Measurements from ENCODE around the gene COL13A1.

The COL13A1 gene

GRCh38 chr10:69914398-69915214 is 112.9 kb downstream of the COL13A1 start:
- Mint-ChIP-seq H3K36me3 (ENCODE audit: insufficient read depth) (no peaks in the 10 kb centered on the region), H3K9me3 (no peaks in the 10 kb centered on the region), H3K4me3 (no peak overlapping the region), H3K27ac (no peak overlapping the region), H3K4me1 (ENCODE audit: low read depth in 2 of 2) (no peaks in the 10 kb centered on the region), H3K27me3 (peaks cover 34 to 71% of the 10 kb centered on the region in 2 donors)
- DNase-seq, result peak; percentile 34 to 51 (median 36)
- ATAC-seq (replicated peaks), result peak; percentile 68

DNA sequence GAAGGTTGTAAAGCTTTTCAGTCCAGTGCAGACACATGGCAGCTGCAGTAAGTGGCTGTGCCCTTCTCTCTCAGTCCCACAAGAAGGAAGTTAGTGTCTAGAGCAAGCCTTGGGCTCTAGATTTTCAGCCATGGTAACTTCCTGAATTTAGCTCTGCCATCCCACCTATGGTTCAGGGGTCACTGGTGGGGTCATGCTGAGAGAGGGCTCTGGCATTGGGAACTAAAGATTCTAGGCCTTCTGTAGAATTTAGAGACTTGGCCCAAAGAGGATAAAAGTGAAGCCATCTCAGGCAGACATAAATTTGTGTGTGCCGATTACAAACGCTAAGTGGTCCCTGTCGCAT is 113.5 kb downstream of the COL13A1 start:
- DNase-seq (no peak), ATAC-seq (replicated peaks) (no peak)
- Mint-ChIP-seq H3K27ac (no peak overlapping the region), H3K27me3 (peaks cover 39 to 74% of the 10 kb centered on the region in 2 donors), H3K4me3 (no peak overlapping the region), H3K36me3 (ENCODE audit: insufficient read depth) (no peaks in the 10 kb centered on the region), H3K9me3 (no peaks in the 10 kb centered on the region), H3K4me1 (ENCODE audit: low read depth in 2 of 2) (no peaks in the 10 kb centered on the region)

DNA sequence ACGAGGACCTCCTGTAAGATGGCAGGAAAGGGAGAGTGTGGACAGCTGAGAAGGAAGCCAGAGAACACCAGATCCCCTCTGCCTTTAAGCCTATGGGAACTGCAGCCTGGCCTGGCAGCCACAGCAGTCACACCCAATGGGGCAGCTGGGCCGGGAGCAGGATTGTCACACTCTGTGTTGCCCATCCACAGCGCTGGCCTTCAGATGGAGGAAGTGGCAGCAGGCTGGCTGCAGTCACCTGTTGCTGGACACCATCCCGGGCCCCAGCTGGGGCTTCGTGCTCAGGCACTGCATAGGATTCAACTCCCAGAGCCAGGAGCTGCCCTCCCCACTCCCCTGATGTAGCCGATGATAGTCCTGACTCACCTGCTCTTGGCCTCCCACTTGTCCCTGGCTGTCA is 114.4 kb downstream of the COL13A1 start:
- H3K4me1 Mint-ChIP-seq (ENCODE audit: low read depth in 2 of 2), result no peaks in the 10 kb centered on the region
- H3K27ac Mint-ChIP-seq, result no peak overlapping the region
- peaks cover 44 to 84% of the 10 kb centered on the region in 2 donors for H3K27me3 Mint-ChIP-seq
- no peak overlapping the region for H3K4me3 Mint-ChIP-seq
- H3K9me3 Mint-ChIP-seq, result no peaks in the 10 kb centered on the region
- DNase-seq (no peak), ATAC-seq (replicated peaks) (no peak)
- no peaks in the 10 kb centered on the region for H3K36me3 Mint-ChIP-seq (ENCODE audit: insufficient read depth)

DNA sequence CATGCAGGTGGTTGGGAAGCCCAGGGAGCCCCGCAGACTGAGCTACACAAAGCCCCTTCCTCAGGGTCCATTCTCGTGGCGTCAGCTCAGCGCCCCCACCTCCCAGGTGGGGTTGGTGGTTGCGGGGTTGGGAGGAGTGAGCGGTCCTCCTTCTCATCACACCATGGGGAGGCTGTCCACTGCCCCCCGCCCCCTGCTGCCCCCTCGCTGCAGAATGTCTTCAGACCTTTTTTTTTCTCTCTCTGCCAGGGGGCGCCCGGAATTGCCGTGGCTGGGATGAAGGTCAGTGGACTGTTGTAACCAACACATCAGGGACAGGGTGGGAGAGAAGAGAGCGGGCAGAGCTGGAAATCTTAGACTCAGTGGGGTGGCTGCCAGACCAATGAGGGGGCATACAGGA is 116.3 kb downstream of the COL13A1 start:
- DNase-seq (no peak), ATAC-seq (replicated peaks) (no peak)
- Mint-ChIP-seq H3K4me3 (no peak overlapping the region), H3K4me1 (ENCODE audit: low read depth in 2 of 2) (no peaks in the 10 kb centered on the region), H3K9me3 (no peaks in the 10 kb centered on the region), H3K27me3 (peaks cover 48 to 83% of the 10 kb centered on the region in 2 donors), H3K27ac (no peak overlapping the region), H3K36me3 (ENCODE audit: insufficient read depth) (no peaks in the 10 kb centered on the region)

- H3K4me1 Mint-ChIP-seq (ENCODE audit: low read depth in 2 of 2), result no peaks in the 10 kb centered on the region
- no peak for DNase-seq
- no peaks in the 10 kb centered on the region for H3K9me3 Mint-ChIP-seq
- H3K36me3 Mint-ChIP-seq (ENCODE audit: insufficient read depth), result no peaks in the 10 kb centered on the region
- peaks cover 45 to 89% of the 10 kb centered on the region in 2 donors for H3K27me3 Mint-ChIP-seq
- H3K4me3 Mint-ChIP-seq, result no peak overlapping the region
- no peak for ATAC-seq (replicated peaks)
- no peak overlapping the region for H3K27ac Mint-ChIP-seq
Measured at GRCh38 chr10:69919250-69919649, 117.5 kb downstream of the COL13A1 start.

DNA sequence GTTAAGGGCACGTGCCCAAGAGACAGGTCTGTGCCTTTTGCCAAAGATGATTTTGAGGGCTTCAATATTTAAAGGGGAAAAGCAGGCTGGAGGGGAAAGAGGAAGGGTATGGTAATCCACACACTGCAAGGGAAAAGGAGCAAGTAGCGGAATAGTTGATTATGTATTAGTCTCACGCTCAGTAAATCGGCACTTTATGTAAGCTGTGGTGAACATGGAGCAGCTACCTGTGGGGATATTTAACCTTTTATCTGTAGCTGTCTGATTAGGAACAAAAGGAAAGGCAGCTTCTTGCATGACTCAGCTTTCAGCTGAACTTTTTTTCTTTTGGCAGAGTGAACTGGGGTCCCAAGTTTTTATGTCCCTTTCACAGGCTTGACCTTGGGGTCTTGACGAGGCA is 123.4 kb downstream of the COL13A1 start:
- Mint-ChIP-seq H3K4me1 (ENCODE audit: low read depth in 2 of 2) (no peaks in the 10 kb centered on the region), H3K9me3 (peaks cover 0 to 3% of the 10 kb centered on the region in 2 donors), H3K36me3 (ENCODE audit: insufficient read depth) (no peaks in the 10 kb centered on the region), H3K27me3 (peaks cover 48 to 83% of the 10 kb centered on the region in 2 donors), H3K4me3 (no peak overlapping the region), H3K27ac (no peak overlapping the region)
- no peak for DNase-seq
- no peak for ATAC-seq (replicated peaks)

GRCh38 chr10:69928339-69928738 is 126.6 kb downstream of the COL13A1 start:
- Mint-ChIP-seq H3K27me3 (peaks cover 53 to 82% of the 10 kb centered on the region in 2 donors), H3K27ac (no peak overlapping the region), H3K9me3 (peaks cover 0 to 3% of the 10 kb centered on the region in 2 donors), H3K4me1 (ENCODE audit: low read depth in 2 of 2) (no peaks in the 10 kb centered on the region), H3K4me3 (no peak overlapping the region), H3K36me3 (ENCODE audit: insufficient read depth) (no peaks in the 10 kb centered on the region)
- DNase-seq, result no peak
- no peak for ATAC-seq (replicated peaks)

- no peak overlapping the region for H3K4me3 Mint-ChIP-seq
- no peaks in the 10 kb centered on the region for H3K36me3 Mint-ChIP-seq (ENCODE audit: insufficient read depth)
- ATAC-seq (replicated peaks), result no peak
Measured at GRCh38 chr10:69929575-69929974, 127.9 kb downstream of the COL13A1 start.

DNA sequence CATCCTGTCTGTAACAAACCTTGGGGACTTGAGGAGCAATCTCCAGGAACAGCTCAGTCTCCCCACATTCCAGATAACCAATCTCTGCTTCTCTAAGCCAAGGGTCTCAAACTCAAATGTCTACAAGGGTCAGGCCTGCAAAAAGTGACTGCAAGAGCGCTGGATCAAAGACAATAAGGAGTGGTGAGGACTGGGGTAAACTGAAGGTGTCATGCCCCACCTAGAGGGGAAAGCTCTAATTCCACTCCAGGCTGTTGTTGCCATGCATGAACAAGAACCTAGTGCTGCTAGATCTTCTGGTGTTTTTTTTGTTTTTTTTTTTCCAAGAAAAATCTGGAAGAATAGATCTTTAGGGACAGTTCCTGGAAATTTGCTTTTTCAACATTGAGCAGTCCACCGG is 133.1 kb downstream of the COL13A1 start:
- DNase-seq (no peak), ATAC-seq (replicated peaks) (no peak)
- Mint-ChIP-seq H3K9me3 (no peaks in the 10 kb centered on the region), H3K4me3 (no peak overlapping the region), H3K27me3 (peaks cover 25 to 32% of the 10 kb centered on the region in 2 donors), H3K36me3 (ENCODE audit: insufficient read depth) (no peaks in the 10 kb centered on the region), H3K27ac (no peak overlapping the region), H3K4me1 (ENCODE audit: low read depth in 2 of 2) (no peaks in the 10 kb centered on the region)

More at GRCh38 chr10:69929575-69929974, 127.9 kb downstream of the COL13A1 start:
- no peak for DNase-seq
- Mint-ChIP-seq H3K9me3 (peaks cover 0 to 3% of the 10 kb centered on the region in 2 donors), H3K27me3 (peaks cover 53 to 70% of the 10 kb centered on the region in 2 donors), H3K27ac (no peak overlapping the region), H3K4me1 (ENCODE audit: low read depth in 2 of 2) (no peaks in the 10 kb centered on the region)

- no peak for ATAC-seq (replicated peaks)
Measured at GRCh38 chr10:69936091-69936490, 134.4 kb downstream of the COL13A1 start.

DNA sequence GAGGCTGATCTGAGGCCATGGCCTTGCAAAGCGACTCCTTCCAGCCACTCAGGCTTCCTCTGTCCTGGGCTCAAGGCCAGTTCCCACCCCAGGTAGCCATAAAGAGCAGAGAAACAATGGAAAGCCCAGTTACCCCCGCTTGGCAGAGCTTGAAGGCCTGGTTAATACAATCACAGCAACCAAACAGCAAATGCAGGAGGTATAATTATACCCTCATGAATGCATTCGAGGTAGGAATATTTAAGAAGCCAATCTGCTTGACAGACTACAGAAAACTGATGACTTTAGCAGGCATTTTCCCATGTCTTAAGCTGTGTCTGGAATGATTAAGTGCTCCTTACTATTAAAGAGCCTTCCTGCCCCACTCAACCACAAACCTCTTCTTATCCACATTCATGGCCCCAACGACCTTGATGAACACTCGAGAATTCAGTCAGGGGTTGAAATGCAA is 136.9 kb downstream of the COL13A1 start:
- H3K36me3 Mint-ChIP-seq (ENCODE audit: insufficient read depth), result no peaks in the 10 kb centered on the region
- no peak for ATAC-seq (replicated peaks)
- no peak for DNase-seq
- no peak overlapping the region for H3K27ac Mint-ChIP-seq
- H3K4me3 Mint-ChIP-seq, result no peak overlapping the region
- no peaks in the 10 kb centered on the region for H3K4me1 Mint-ChIP-seq (ENCODE audit: low read depth in 2 of 2)
- peaks cover 14 to 30% of the 10 kb centered on the region in 2 donors for H3K27me3 Mint-ChIP-seq
- H3K9me3 Mint-ChIP-seq, result no peaks in the 10 kb centered on the region

More at GRCh38 chr10:69936091-69936490, 134.4 kb downstream of the COL13A1 start:
- H3K36me3 Mint-ChIP-seq (ENCODE audit: insufficient read depth), result no peaks in the 10 kb centered on the region
- H3K4me3 Mint-ChIP-seq, result no peak overlapping the region
- peaks cover 17 to 30% of the 10 kb centered on the region in 2 donors for H3K27me3 Mint-ChIP-seq
- H3K9me3 Mint-ChIP-seq, result no peaks in the 10 kb centered on the region
- DNase-seq, result no peak
- no peak overlapping the region for H3K27ac Mint-ChIP-seq
- no peaks in the 10 kb centered on the region for H3K4me1 Mint-ChIP-seq (ENCODE audit: low read depth in 2 of 2)

- Mint-ChIP-seq H3K4me3 (no peak overlapping the region), H3K9me3 (no peaks in the 10 kb centered on the region), H3K27ac (no peak overlapping the region), H3K36me3 (ENCODE audit: insufficient read depth) (no peaks in the 10 kb centered on the region), H3K4me1 (ENCODE audit: low read depth in 2 of 2) (no peaks in the 10 kb centered on the region), H3K27me3 (peaks cover 14 to 35% of the 10 kb centered on the region in 2 donors)
- DNase-seq (no peak), ATAC-seq (replicated peaks) (no peak)
Measured at GRCh38 chr10:69939061-69939460, 137.4 kb downstream of the COL13A1 start.

DNA sequence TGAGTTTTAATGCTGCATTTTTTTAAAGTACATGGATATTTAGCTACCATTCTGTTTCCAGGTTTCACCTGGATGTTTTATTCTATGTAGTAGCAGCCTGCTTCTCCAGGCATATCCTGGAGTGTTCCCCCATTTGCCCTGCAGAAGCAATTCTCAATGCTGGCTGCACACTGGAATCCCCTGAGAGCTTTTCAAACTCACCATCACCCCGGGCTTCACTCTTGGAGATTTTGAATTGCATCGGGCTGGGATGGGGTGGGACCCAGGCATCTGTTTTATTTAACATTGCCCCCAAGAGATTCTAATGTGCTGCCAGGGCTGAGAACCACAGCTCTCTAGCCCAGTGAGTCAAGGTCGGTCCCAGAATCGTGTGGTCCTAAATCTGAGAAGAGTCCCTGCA is 137.8 kb downstream of the COL13A1 start:
- Mint-ChIP-seq H3K4me1 (ENCODE audit: low read depth in 2 of 2) (no peaks in the 10 kb centered on the region), H3K27ac (no peak overlapping the region), H3K4me3 (no peak overlapping the region), H3K36me3 (ENCODE audit: insufficient read depth) (no peaks in the 10 kb centered on the region), H3K27me3 (peaks cover 14 to 39% of the 10 kb centered on the region in 2 donors), H3K9me3 (no peaks in the 10 kb centered on the region)
- ATAC-seq (replicated peaks), result no peak
- DNase-seq, result no peak

- no peak for ATAC-seq (replicated peaks)
- H3K4me1 Mint-ChIP-seq (ENCODE audit: low read depth in 2 of 2), result peaks cover 0 to 2% of the 10 kb centered on the region in 2 donors
- no peaks in the 10 kb centered on the region for H3K9me3 Mint-ChIP-seq
- H3K4me3 Mint-ChIP-seq, result no peak overlapping the region
- no peak overlapping the region for H3K27ac Mint-ChIP-seq
- H3K27me3 Mint-ChIP-seq, result peaks cover 14 to 48% of the 10 kb centered on the region in 2 donors
- H3K36me3 Mint-ChIP-seq (ENCODE audit: insufficient read depth), result no peaks in the 10 kb centered on the region
- DNase-seq, result no peak
Measured at GRCh38 chr10:69941730-69942129, 140.0 kb downstream of the COL13A1 start.
